ENCODE results near the gene MED12L.

GRCh38 chr3:151147299-151147698 is 61.8 kb downstream of the MED12L start:
- TF ChIP-seq CTCF (tag by site-specific recombination; IDR thresholded peaks at IDR 0.05) (no peak), ZNF274 (IDR thresholded peaks at IDR 0.05; ENCODE audit: low read length) (no peak), ZNF274 (tag by site-specific recombination; IDR thresholded peaks at IDR 0.05; ENCODE audit: borderline replicate concordance) (no peak), GLI4 (tag by site-specific recombination; IDR thresholded peaks at IDR 0.05) (no peak), SP3 (tag by site-specific recombination; IDR thresholded peaks at IDR 0.05) (no peak)

All from HEK293 (cell line).